Measurements from ENCODE around the gene SEMA3E.

- TF ChIP-seq CTCF (conservative IDR thresholded peaks at IDR 0.05; ENCODE audit: low read length) (no peak), EZH2phosphoT487 (IDR thresholded peaks at IDR 0.05; ENCODE audit: borderline replicate concordance) (no peak)
These were observed 310.5 kb downstream of the SEMA3E start for GRCh38 chr7:83338277-83338950.
